Measurements from ENCODE around the gene NPAT.

Gene NPAT

DNA sequence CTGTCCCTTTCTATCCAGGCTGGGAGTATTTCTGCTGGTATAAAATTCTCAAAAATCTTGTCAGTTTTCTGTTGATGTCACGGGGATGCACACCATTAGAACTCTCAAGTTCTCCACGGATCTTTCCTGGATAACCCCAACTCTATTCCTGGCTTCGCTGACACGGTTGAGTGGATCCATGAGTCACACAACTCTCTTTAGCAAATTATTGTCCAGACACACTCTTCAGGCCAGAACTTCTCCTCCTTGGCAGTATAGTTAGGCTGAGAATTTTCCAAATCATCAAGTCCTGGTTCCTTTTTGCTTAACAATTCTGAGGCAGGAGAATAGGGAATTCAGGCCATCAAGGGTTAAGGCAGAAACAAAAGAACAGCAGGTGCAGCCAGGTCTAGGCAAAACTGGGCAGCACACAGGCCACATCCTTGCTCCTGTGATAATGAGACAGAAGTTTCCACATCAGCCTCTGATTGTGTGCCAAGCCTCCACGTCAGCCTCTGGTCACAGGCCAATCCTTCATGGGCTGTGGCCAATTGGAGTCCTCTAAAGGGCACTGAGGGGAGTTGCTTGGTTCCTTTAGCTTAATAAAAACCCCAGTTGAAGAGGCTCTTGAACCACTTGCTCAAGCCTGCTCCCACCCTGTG, 106.8 kb downstream of the NPAT start:
- Histone ChIP-seq H3K27ac (replicated peaks) (no peak overlapping the region), H3K27me3 (ENCODE audit: insufficient read depth, poor library complexity, severe bottlenecking) (no peaks in the 10 kb centered on the region), H3K4me3 (replicated peaks; ENCODE audit: insufficient read depth, low read length) (no peak overlapping the region)
- DNase-seq (ENCODE audit: low read depth in 1 of 2, low spot score in 1 of 2): no peak
- TF ChIP-seq GABPA (IDR thresholded peaks at IDR 0.05; ENCODE audit: low read depth): no peak
- TF ChIP-seq, protein P1, sequence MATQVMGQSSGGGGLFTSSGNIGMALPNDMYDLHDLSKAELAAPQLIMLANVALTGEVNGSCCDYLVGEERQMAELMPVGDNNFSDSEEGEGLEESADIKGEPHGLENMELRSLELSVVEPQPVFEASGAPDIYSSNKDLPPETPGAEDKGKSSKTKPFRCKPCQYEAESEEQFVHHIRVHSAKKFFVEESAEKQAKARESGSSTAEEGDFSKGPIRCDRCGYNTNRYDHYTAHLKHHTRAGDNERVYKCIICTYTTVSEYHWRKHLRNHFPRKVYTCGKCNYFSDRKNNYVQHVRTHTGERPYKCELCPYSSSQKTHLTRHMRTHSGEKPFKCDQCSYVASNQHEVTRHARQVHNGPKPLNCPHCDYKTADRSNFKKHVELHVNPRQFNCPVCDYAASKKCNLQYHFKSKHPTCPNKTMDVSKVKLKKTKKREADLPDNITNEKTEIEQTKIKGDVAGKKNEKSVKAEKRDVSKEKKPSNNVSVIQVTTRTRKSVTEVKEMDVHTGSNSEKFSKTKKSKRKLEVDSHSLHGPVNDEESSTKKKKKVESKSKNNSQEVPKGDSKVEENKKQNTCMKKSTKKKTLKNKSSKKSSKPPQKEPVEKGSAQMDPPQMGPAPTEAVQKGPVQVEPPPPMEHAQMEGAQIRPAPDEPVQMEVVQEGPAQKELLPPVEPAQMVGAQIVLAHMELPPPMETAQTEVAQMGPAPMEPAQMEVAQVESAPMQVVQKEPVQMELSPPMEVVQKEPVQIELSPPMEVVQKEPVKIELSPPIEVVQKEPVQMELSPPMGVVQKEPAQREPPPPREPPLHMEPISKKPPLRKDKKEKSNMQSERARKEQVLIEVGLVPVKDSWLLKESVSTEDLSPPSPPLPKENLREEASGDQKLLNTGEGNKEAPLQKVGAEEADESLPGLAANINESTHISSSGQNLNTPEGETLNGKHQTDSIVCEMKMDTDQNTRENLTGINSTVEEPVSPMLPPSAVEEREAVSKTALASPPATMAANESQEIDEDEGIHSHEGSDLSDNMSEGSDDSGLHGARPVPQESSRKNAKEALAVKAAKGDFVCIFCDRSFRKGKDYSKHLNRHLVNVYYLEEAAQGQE (IDR thresholded peaks at IDR 0.05; ENCODE audit: insufficient replicate concordance, low read depth): no peak
- TF ChIP-seq POLR2AphosphoS5 (IDR thresholded peaks at IDR 0.05; ENCODE audit: low read depth): no peak
- no peak for TF ChIP-seq CTCF (IDR thresholded peaks at IDR 0.05; ENCODE audit: insufficient read depth, low read length)
- TF ChIP-seq SPI1 (IDR thresholded peaks at IDR 0.05; ENCODE audit: borderline replicate concordance, low read depth): no peak

DNA sequence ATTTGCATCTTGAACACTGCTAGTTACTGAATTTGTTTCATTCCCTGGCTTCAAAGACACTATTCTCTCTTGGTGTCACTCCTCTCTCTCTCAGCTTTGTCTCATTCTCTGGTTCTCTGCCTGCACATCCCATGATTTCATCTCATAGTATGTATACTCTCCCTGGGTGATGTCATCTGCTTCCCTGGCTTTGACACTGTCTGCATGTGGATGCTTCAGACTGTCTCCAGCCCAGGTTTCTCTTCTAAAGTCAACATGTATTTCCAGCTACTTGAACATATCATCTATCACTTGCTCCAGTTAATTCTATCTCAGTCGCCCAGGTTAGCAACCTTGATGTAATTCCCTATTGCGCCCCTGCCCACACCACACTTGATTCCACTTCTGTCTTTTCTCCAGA, 110.4 kb downstream of the NPAT start:
- no peak overlapping the region for H3K4me3 ChIP-seq (replicated peaks; ENCODE audit: insufficient read depth, low read length)
- DNase-seq (ENCODE audit: low read depth in 1 of 2, low spot score in 1 of 2): no peak

DNA sequence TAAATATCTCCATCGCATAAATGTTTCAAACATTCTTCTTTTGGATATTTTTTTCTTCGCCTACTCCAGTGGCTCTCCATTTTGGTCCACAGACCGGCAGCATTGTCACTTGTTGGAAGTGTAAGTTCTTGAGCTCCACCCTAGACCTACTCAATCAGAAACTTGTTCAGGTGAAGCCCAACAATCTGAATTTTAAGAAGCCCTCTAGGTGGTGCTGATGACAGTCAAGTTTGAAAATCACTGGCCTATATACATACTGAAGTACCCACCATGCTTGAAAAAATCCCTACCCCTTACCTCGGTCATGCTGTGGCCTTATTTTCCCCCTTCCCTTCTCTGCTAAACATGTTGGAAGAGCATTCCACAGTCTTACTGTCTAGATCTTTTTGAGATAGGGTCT, 111.3 kb downstream of the NPAT start:
- Histone ChIP-seq H3K4me3 (replicated peaks; ENCODE audit: insufficient read depth, low read length) (no peak overlapping the region), H3K27ac (replicated peaks) (no peak overlapping the region), H3K27me3 (ENCODE audit: insufficient read depth, poor library complexity, severe bottlenecking) (no peaks in the 10 kb centered on the region)
- DNase-seq (ENCODE audit: low read depth in 1 of 2, low spot score in 1 of 2): no peak
- TF ChIP-seq, protein P1 (IDR thresholded peaks at IDR 0.05; ENCODE audit: insufficient replicate concordance, low read depth): no peak
- TF ChIP-seq POLR2AphosphoS5 (IDR thresholded peaks at IDR 0.05; ENCODE audit: low read depth) (no peak), GABPA (IDR thresholded peaks at IDR 0.05; ENCODE audit: low read depth) (no peak), SPI1 (IDR thresholded peaks at IDR 0.05; ENCODE audit: borderline replicate concordance, low read depth) (no peak), CTCF (IDR thresholded peaks at IDR 0.05; ENCODE audit: insufficient read depth, low read length) (no peak)

More for the DNA sequence above, 110.4 kb downstream of the NPAT start:
- H3K27me3 ChIP-seq (ENCODE audit: insufficient read depth, poor library complexity, severe bottlenecking): no peaks in the 10 kb centered on the region
- no peak overlapping the region for H3K27ac ChIP-seq (replicated peaks)
- TF ChIP-seq, protein P1 (IDR thresholded peaks at IDR 0.05; ENCODE audit: insufficient replicate concordance, low read depth): no peak
- no peak for TF ChIP-seq GABPA (IDR thresholded peaks at IDR 0.05; ENCODE audit: low read depth)
- TF ChIP-seq POLR2AphosphoS5 (IDR thresholded peaks at IDR 0.05; ENCODE audit: low read depth): no peak
- TF ChIP-seq CTCF (IDR thresholded peaks at IDR 0.05; ENCODE audit: insufficient read depth, low read length): no peak
- TF ChIP-seq SPI1 (IDR thresholded peaks at IDR 0.05; ENCODE audit: borderline replicate concordance, low read depth): no peak

All from HL-60 (cell line).